Nucleus accumbens (tissue), 56 donors: Measurements from ENCODE around the gene DCTN2.

Experiments
- DNase-seq, 56 donors: peaks; one replicate each; lab custom pipeline; 2025; lab: John Stamatoyannopoulos, UW

The DCTN2 gene

DNA sequence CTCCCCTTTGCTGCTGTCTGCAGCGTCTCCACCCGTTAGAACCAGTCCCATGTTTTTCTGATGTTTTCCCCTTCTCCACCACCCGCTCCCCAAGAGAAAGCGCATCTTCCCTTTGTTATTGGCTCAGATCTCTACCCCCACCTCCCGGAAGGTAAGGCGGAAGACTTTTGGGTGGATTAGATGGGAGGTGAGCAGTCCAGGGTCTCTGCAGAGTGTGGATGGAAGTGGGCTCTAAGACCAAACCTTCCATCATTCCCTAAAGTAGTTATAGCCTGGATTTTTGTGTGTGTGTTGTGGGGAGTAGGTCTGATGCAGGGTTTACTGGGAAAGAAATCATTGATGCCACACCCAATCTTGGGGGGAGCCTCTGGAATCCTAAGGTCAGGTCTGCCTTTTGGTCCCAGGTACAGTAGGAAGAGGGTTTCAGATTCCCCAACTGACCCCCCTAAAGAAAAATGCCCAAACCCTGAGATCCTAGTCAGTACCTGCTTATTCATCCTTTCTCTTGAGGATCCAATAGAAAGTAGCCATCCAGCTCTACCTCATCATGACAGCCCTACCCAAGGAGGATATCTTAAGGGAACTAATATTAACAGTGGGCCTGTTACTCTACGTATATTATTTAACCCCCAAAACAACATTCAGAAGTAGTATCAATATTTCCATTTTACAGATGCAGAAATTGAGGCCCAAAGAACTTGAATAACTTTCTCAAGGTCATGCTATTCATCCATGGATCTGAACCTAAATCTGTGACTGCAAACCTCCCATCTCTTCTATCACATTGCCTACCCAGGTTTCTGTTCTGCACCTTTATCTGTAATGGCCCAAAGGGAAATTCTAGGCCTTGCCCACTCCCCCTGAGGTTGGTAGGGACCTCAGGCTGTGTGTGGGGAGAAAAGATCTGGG, 3.9 kb upstream of the DCTN2 start:
- DNase-seq: peak in 2 of 56 donors; percentile 12 to 44

DNA sequence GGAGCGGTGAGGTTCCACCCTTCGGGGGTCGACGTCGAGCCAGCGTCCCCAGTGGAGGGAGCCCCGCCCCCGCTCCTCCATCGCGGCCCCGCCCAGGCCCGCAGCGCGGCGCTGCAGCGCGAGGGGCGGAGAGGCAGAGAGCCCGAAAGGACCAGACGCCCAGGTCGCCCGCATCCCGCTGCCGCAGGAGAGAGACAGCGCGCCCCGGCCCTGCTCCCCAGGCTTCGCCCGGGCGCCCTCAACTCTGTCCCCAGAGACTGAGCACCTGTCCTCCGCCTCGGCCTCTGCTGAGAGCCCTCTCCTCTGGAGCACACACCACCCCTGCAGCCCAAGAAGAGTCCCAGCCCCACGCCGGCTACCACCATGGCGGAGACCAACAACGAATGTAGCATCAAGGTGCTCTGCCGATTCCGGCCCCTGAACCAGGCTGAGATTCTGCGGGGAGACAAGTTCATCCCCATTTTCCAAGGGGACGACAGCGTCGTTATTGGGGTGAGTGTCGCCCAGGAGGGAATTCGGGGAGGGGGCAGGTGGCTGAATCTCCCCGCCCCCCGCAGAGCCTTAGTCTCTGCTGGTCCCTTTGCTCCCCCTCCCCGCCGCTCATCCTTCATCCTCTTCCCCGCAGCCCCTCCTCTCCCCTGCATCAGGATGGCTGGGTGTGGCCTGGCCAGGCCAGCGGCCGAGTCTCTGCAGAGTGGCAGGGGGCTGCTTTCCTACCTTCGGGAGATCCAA, 3.1 kb upstream of the DCTN2 start, which contains the start of gene KIF5A:
KIF5A (plus strand) TSS at position 136 of the 732 bp plus-strand sequence; CDS start at position 364, 228 bp downstream.
- DNase-seq: peak in 45 of 56 donors; percentile 6 to 75 (median 38)

- no peak for DNase-seq
Observed at GRCh38 chr12:57549203-57549908, 2.4 kb upstream of the DCTN2 start.

DNA sequence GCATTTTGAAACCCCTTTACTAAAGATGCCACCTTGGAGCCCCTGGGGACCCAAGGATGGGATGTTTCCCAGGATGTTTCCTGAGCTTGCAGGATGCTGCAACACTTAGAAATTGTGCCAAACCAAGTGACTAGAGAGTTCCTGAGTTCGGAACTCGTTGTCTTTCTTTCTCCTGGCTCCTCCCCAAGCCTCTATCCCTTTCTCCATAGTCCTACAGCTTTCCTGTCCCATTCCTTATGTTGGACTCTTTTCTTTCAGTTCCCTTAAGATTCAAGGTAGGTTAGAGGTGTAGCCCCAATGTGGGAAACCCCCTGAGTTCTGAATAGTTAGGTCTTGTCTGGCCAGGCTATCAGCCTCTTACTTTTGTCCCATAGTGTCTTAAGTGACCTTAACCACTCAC, 1.5 kb upstream of the DCTN2 start:
- DNase-seq: no peak

DNA sequence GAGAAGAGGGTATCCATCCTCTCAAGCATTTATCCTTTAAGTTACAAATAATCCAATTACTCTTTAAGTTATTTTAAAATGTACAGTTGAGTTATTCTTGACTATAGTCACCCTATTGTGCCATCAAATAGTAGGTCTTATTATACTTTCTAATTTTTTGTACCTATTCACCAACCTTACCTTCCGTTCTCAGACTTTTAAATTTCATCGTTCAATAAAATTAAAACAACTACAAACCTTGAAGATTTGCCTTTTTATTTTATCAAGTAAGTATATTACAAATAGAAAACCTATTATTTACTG, 972 bp upstream of the DCTN2 start:
- no peak for DNase-seq

DNA sequence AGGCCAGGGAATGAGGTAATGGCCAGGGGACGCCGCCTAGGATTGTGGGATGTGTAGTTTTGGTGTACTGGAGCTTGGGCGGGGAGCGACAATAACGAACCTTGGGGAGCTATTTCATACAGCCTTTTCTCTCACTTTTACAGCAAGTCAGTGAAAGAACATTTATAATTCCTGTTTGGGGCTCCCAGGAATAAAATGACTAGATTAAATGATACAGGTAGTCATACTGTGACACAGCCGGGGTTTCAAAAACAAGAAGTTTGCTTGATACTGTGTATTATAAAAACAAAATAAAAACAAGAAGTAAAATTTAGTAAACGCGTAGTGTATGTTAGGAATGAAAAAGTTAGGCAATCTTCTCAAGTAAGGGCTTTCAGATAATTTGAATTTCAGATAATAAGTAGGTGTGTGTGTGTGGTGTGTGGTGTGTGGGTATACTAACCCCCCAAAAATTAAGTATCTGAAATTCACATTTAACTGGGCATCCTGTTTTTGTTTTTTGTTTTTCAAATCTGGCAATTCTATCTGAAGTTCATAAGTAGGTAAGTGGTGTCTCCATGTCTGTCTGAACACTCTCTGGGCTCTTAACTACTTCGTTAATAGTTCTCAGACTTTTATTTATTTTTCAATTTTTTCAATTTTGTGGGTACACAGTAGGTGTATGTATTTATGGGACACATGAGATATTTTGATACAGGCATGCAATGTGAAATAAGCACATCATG, 458 bp upstream of the DCTN2 start:
- DNase-seq: no peak

DNA sequence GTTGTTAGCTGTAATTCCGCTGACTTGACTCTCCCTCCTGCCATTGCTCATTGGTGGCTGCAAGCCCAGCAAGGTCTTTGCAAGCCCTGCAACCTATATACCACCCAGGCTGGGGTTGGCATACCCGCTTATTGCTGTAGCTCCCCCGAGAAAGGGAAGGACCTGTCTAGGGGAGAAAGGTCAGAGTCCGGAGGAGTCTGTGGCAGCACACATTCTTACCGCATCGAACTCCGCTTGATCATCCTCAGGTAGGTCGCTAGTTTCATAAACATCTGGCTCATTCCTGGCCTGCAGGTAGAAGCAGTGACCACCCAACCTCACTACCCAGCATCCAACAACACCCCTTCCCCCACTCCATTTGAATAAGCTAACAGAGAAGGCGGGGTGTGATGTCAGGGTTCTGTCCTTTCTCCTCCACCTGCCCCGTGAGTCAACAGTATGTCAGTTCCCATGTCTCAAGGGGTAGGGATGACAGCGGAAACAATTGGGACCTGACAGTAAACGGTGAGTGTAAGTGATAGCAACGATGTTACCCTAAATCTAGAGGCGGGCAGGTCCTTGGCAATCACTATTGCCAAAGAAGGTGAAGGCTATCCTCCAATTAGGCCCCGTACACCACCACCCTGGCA, 1.1 kb downstream of the DCTN2 start:
- no peak for DNase-seq

- no peak for DNase-seq
Observed at GRCh38 chr12:57543581-57543980, 3.4 kb downstream of the DCTN2 start.

DNA sequence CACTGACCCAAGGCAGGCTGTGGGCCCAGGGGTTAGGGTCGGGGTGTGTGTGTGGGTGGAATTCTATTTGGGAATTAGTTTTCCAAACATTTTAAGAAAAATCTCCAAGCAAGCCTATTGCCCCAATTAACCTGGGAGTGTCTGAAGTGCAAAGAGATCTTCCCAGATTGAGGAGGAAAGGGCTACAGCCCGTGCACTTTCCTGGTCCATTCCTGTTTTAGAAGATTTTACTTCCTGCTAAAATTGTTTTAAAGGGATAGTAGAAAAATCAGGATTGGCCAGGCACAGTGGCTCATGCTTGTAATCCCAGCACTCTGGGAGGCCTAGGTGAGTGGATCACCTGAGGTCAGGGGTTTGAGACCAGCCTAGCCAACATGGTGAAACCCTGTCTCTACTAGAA, 5.3 kb downstream of the DCTN2 start:
- DNase-seq: no peak

DNA sequence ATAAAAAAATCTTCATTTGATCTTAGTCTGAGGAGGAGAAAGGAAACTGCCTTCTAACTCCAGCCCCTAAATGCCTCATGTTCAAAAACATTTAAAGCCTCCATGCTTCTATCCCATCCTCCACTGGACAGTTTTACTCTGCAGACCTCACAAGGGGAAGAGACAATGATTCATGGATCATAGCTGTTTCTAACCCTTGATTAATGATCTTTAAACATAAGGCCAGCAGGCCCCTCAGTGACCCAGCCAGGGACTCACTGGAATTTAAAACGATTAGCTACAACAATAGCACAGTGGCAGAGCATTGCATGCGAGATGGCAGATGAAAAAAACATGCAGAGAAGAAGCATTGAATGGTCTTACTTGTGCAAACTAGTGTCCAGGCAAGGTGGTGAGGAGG, 6.0 kb downstream of the DCTN2 start:
- DNase-seq: no peak

DNA sequence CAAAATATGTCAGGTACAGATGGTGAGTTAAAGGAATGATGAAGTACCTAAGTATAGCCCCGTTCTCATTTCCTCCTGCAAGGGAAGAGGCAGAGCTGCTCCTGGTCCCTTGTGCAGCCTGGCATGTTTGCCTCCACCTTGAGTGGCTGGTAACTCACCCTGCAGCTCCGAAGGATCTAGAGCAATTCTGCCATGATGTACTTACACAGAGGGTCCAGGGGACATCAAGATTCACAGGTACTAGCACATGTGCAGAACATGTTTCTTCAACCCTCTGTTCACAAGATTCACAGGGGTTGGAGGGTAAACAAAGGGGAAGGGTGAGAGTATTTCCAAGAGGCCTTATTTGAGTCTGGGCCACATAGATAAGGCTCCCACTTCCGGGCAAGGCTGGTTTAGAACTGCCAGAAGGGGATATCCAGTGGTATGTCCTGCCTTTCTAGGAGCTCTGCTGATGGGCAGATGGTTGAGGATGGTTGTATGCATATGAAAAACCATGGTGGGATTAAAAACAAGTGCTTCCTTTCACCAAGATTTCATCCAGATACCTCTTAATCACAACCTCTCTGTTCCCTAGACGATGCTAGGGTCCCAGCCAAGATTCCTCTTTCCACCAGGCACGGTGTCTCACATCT, 7.7 kb downstream of the DCTN2 start:
- no peak for DNase-seq

DNA sequence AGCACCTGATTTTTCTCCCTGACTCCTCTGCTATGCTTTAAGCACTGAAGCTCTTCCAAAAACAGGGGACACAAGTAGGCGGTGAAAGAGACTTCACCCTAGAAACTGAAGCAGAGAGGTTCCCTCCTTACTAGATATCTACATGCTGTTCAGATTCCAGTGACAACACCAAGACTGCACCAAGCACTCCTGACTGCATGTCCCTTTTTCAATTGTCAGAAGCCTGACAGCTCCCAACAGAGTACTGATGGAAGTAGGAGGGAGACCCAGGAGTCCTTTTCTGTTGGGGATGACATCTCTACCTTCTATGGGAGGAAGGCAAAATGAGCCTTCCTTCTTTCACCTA, 10.4 kb downstream of the DCTN2 start:
- peak in 7 of 56 donors; percentile 13 to 46 (median 24) for DNase-seq

- no peak for DNase-seq
Observed at GRCh38 chr12:57535764-57536596, 11.0 kb downstream of the DCTN2 start.

GRCh38 chr12:57534991-57535543, 11.9 kb downstream of the DCTN2 start:
- no peak for DNase-seq

DNA sequence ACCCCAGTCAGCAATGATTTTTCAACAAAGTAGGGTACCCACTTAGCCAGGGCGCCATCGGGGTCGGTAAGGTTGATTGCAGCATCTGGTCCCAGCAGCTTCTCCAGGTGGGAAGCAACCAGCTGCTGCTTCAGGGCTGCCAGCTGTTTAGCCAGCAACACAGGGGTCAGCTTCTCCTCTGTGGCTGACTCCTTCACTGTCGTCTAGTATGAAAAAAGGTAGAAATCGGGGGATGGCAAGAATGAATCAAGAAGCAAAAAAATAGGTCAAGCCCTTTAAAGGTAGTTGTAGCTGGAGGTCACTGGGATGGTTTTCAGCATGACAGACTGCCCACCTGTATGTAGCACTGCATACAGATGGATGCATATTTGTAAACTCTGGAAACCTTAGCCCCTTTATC, 12.7 kb downstream of the DCTN2 start:
- no peak for DNase-seq

DNA sequence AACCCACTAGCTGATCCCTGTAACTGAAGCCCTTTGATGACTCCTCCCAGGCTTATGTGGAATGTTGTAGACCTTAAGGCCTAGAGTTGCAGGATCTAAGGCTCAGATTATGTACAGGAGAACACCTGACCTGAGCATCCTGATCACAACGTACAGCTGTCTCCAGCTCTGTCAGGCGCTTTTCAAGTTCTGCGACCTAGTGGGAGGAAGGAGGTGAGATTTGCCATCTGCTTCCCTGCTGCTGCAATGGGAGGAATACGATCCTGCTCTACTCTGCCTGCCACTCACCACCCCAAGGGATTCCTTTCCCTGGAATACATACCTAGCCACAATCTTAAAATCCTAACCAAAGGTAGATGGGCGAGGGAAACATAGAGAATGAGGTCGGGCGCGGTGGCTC, 13.9 kb downstream of the DCTN2 start:
- no peak for DNase-seq

DNA sequence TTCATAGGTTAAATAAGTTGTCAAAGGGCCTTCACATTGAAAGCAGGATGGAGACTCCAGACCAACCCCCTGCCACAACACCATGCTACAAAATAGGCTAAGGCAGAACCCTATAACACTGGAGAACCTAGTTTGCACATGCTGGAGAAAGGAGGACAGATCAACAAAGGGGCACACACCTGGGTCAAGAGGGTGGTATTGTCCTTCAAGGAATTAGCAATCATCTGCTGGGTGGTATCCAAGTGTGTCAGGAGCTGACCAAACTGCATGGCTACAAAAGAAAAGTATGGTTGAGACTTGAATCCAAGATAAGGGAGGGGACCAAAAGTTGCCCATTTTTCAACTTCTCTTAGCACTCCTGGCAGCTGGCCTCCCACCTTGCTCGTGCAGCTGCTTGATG, 15.2 kb downstream of the DCTN2 start:
- no peak for DNase-seq

DNA sequence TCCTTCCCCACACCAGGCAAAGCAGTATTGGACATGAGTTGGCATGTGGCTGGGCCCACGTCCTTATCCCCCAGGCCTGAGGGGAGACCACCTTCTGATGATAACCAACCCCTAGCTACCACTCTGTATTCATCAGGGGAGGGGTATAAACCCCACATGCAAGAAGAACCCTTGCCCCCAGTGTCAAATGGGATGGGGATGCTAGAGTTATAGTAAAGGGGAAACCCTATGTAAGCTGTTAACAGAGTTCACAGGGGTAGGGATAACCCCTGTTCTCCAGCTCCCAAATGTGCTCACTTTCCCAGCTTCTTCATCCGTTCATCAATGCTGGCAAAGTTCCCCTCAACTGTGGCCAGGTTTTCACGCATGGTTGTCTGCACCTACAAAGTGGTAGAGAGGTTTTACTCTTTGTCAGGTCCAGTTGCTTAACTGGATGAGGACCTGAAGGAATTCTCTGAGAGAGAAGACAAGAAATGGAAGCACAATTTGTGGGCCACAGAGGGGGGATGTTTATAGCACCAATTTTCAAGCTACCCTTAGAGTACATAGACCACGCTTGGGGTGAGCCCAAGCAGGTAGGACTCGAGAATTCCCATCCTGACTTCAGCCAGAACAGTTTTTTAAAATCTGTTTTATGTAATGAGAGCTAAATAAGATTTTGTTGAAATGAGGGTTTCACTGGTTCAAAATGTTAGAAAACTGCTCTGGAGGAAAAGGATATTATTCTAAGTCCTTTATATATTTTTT, 16.4 kb downstream of the DCTN2 start:
- no peak for DNase-seq
